ENCODE data around the gene EID3.
"Not testable (repeated sequence)": the region's sequence is repeated elsewhere in the genome, so short reads cannot be mapped to it uniquely, and the experiment has no call there.

The EID3 gene

DNA sequence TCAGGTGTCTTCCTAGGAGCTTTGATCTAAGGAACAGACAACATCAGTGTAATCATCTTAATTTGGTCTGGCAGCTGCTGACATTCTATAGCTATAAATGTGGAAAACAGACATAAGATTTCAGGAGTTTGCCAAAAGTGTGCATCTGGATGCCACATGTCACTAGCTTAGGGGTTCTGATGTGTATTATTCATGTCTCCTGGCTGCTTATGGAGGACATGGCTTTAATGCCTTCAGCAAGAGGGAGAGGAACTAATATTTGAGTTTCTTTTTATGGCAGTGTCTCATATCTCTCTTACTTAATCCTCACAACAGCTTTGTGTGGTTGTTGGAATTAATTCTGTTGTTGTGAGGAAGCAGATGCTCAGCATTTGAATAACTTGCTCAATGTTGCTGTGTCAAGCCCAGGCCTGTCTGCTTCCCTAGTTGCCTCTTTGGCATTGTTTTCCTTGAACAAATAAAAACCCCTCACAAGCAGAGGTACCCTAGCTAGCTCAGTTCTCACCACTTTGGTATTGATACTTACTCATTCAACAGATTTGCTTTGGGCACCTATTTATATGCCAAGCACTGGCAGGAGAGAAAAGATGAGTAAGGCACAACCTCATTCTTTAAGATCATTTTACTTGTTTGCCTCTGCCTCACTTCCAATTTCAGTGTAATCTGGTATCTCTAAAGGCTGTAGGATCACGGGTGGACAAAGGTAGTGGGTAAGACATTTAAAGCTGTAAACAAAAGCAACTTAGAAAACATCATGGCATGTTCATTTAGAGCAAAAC is 39.8 kb upstream of the EID3 start:
- H3K27me3 ChIP-seq: no peaks in the 10 kb centered on the region
- no peaks in the 10 kb centered on the region for H3K4me1 ChIP-seq (ENCODE audit: control insufficient read depth in 1 of 2, insufficient read depth in 1 of 2, low read depth in 1 of 2, low read length in 1 of 2)
- TF ChIP-seq, protein P1, sequence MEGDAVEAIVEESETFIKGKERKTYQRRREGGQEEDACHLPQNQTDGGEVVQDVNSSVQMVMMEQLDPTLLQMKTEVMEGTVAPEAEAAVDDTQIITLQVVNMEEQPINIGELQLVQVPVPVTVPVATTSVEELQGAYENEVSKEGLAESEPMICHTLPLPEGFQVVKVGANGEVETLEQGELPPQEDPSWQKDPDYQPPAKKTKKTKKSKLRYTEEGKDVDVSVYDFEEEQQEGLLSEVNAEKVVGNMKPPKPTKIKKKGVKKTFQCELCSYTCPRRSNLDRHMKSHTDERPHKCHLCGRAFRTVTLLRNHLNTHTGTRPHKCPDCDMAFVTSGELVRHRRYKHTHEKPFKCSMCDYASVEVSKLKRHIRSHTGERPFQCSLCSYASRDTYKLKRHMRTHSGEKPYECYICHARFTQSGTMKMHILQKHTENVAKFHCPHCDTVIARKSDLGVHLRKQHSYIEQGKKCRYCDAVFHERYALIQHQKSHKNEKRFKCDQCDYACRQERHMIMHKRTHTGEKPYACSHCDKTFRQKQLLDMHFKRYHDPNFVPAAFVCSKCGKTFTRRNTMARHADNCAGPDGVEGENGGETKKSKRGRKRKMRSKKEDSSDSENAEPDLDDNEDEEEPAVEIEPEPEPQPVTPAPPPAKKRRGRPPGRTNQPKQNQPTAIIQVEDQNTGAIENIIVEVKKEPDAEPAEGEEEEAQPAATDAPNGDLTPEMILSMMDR (IDR thresholded peaks at IDR 0.05): no peak
- H3K27ac ChIP-seq: no peak overlapping the region
- no peak overlapping the region for H3K4me3 ChIP-seq (ENCODE audit: low read depth in 1 of 2, low read length in 1 of 2)
- H3K36me3 ChIP-seq: no peaks in the 10 kb centered on the region
- H3K9me3 ChIP-seq: no peaks in the 10 kb centered on the region

DNA sequence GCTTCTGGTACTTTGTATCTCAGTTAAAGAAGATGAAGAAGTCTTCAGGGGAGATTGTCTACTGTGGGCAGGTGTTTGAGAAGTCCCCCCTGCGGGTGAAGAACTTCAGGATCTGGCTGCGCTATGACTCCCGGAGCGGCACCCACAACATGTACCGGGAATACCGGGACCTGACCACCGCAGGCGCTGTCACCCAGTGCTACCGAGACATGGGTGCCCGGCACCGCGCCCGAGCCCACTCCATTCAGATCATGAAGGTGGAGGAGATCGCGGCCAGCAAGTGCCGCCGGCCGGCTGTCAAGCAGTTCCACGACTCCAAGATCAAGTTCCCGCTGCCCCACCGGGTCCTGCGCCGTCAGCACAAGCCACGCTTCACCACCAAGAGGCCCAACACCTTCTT is 38.1 kb upstream of the EID3 start:
- H3K4me3 ChIP-seq (ENCODE audit: low read depth in 1 of 2, low read length in 1 of 2); H3K27me3 ChIP-seq; H3K36me3 ChIP-seq; H3K27ac ChIP-seq; H3K9me3 ChIP-seq; H3K4me1 ChIP-seq (ENCODE audit: control insufficient read depth in 1 of 2, insufficient read depth in 1 of 2, low read depth in 1 of 2, low read length in 1 of 2): not testable (repeated sequence)

DNA sequence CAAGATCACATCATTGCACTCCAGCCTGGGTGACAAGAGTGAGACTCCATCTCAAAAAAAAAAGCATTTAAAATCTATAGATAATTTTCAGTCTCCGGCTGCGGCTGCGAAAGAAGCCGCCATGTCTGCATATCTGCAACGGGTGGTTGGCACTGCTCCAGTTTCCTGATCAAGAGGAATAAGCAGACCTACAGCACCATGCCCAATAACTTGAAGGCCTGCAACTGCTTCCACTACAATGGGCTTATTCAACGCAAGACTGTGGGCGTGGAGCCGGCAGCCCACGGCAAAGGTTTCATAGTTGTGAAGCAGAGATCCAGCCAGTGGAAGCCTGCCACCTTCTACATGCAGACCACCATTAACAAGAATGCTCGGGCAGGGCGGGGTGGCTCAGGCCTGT is 30.6 kb upstream of the EID3 start:
- Histone ChIP-seq H3K36me3 (no peaks in the 10 kb centered on the region), H3K9me3 (no peaks in the 10 kb centered on the region), H3K27me3 (no peaks in the 10 kb centered on the region), H3K4me1 (ENCODE audit: control insufficient read depth in 1 of 2, insufficient read depth in 1 of 2, low read depth in 1 of 2, low read length in 1 of 2) (peaks cover 5 to 9% of the 10 kb centered on the region in 2 experiments), H3K27ac (no peak overlapping the region), H3K4me3 (ENCODE audit: low read depth in 1 of 2, low read length in 1 of 2) (no peak overlapping the region)
- TF ChIP-seq, protein P1 (IDR thresholded peaks at IDR 0.05): no peak

DNA sequence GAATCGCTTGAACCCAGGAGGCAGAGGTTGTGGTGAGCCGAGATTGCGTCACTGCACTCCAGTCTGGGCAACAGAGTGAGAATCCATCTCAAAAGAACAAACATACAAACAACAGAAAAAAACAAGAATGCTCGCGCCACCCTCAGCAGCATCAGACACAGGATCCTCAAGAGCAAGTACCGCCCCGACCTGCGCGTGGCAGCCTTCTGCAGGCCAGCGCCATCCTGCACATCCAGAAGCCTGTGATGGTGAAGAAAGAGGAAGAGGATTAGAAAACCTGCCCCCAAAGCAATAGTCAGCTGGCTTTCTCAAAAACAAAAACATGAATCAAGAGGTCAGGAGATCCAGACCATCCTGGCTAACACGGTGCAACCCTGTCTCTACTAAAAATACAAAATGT is 30.0 kb upstream of the EID3 start:
- Histone ChIP-seq H3K36me3 (no peaks in the 10 kb centered on the region), H3K9me3 (no peaks in the 10 kb centered on the region), H3K27me3 (no peaks in the 10 kb centered on the region), H3K27ac (no peak overlapping the region), H3K4me3 (ENCODE audit: low read depth in 1 of 2, low read length in 1 of 2) (no peak overlapping the region), H3K4me1 (ENCODE audit: control insufficient read depth in 1 of 2, insufficient read depth in 1 of 2, low read depth in 1 of 2, low read length in 1 of 2) (peaks cover 5 to 9% of the 10 kb centered on the region in 2 experiments)
- TF ChIP-seq, protein P1 (IDR thresholded peaks at IDR 0.05): no peak

DNA sequence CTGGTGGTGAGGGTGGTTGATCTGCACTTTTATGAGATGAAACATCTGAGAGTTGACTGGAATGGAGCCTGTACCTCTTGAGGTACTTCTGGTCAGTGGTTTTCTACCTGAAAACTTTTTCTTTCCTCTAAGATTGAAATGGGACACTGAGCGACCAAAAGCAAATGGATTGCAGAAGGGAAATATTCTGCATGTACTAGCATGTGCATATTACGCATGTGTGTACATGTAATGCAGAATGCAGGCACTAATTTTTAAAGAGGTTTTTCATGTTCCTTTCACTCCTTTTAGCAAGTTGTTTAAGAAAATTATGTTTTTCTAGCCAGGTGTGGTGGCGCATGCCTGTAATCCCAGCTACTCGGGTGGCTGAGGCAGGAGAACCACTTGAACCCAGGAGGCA is 28.7 kb upstream of the EID3 start:
- Histone ChIP-seq H3K27me3 (no peaks in the 10 kb centered on the region), H3K4me3 (ENCODE audit: low read depth in 1 of 2, low read length in 1 of 2) (no peak overlapping the region), H3K9me3 (no peaks in the 10 kb centered on the region), H3K4me1 (ENCODE audit: control insufficient read depth in 1 of 2, insufficient read depth in 1 of 2, low read depth in 1 of 2, low read length in 1 of 2) (peaks cover 5 to 9% of the 10 kb centered on the region in 2 experiments), H3K27ac (no peak overlapping the region), H3K36me3 (no peaks in the 10 kb centered on the region)
- TF ChIP-seq, protein P1 (IDR thresholded peaks at IDR 0.05): no peak

DNA sequence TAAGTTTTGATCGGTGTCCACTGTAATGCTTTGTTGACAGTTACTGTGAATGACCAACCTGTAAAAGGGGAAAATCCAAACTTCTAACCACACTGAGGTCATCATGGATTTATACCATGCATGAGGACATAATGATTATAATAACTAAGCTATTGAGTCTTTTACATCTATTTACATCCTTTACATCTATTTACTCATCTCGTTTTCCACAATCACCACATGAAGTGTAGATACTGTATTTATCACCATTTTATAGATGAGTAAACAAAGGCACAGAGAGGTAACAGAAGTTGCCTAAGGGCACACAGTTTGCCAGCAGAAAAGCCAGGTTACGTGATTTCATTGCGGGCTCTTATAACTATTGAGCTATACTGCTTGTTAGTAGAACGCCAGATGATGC is 27.9 kb upstream of the EID3 start:
- TF ChIP-seq, protein P1 (IDR thresholded peaks at IDR 0.05): no peak
- Histone ChIP-seq H3K9me3 (no peaks in the 10 kb centered on the region), H3K27ac (no peak overlapping the region), H3K27me3 (no peaks in the 10 kb centered on the region), H3K4me1 (ENCODE audit: control insufficient read depth in 1 of 2, insufficient read depth in 1 of 2, low read depth in 1 of 2, low read length in 1 of 2) (peaks cover 8 to 9% of the 10 kb centered on the region in 2 experiments), H3K4me3 (ENCODE audit: low read depth in 1 of 2, low read length in 1 of 2) (no peak overlapping the region), H3K36me3 (no peaks in the 10 kb centered on the region)

Data from neutrophil (primary cell).